GM23338 (cell line): ENCODE results near the gene ITGB7.

ENCODE experiments used
- EZH2 ChIP-seq: fragments of 200-600 bp; sonication (generic); IDR thresholded peaks from one replicate; pipeline ENCODE4 v1.8.0; 2017; ENCODE audit warnings: antibody characterized with exemption, mild to moderate bottlenecking, low read depth; ENCODE audit not compliant: unreplicated experiment
- ZNF114 ChIP-seq: fragments of 250-450 bp; sonication (Bioruptor Pico); IDR thresholded peaks from 2 replicates; pipeline ENCODE4 v1.5.0; 2020; ENCODE audit warnings: mild to moderate bottlenecking, moderate library complexity
- TF ChIP-seq, protein P1 (sequence below), 2 experiments: fragments of 200-600 bp in 1 of 2; sonication (generic) in 1 of 2; conservative IDR thresholded peaks; 2 replicates each; pipeline versions ENCODE4 v1.5.1 to v1.6.1; 2016 to 2017; ENCODE audit warnings: antibody characterized with exemption in 2 of 2, low read depth in 2 of 2, mild to moderate bottlenecking in 2 of 2, moderate library complexity in 1 of 2

GRCh38 chr12:53215497-53215896 is 8.4 kb upstream of the ITGB7 start:
- TF ChIP-seq EZH2 = no peak
- TF ChIP-seq, protein P1, sequence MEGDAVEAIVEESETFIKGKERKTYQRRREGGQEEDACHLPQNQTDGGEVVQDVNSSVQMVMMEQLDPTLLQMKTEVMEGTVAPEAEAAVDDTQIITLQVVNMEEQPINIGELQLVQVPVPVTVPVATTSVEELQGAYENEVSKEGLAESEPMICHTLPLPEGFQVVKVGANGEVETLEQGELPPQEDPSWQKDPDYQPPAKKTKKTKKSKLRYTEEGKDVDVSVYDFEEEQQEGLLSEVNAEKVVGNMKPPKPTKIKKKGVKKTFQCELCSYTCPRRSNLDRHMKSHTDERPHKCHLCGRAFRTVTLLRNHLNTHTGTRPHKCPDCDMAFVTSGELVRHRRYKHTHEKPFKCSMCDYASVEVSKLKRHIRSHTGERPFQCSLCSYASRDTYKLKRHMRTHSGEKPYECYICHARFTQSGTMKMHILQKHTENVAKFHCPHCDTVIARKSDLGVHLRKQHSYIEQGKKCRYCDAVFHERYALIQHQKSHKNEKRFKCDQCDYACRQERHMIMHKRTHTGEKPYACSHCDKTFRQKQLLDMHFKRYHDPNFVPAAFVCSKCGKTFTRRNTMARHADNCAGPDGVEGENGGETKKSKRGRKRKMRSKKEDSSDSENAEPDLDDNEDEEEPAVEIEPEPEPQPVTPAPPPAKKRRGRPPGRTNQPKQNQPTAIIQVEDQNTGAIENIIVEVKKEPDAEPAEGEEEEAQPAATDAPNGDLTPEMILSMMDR (conservative IDR thresholded peaks at IDR 0.05; ENCODE audit: low read depth in 2 of 2) = no peak
- no peak for TF ChIP-seq ZNF114 (CRISPR knock-in tag)
